Fibroblast of upper back skin (primary cell): ENCODE results near the gene ST3GAL2.

Experiments
- DNase-seq: peaks from one replicate; pipeline ENCODE4 v3.0.0-alpha.2; 2013

The ST3GAL2 gene, protein sequence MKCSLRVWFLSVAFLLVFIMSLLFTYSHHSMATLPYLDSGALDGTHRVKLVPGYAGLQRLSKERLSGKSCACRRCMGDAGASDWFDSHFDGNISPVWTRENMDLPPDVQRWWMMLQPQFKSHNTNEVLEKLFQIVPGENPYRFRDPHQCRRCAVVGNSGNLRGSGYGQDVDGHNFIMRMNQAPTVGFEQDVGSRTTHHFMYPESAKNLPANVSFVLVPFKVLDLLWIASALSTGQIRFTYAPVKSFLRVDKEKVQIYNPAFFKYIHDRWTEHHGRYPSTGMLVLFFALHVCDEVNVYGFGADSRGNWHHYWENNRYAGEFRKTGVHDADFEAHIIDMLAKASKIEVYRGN

DNA sequence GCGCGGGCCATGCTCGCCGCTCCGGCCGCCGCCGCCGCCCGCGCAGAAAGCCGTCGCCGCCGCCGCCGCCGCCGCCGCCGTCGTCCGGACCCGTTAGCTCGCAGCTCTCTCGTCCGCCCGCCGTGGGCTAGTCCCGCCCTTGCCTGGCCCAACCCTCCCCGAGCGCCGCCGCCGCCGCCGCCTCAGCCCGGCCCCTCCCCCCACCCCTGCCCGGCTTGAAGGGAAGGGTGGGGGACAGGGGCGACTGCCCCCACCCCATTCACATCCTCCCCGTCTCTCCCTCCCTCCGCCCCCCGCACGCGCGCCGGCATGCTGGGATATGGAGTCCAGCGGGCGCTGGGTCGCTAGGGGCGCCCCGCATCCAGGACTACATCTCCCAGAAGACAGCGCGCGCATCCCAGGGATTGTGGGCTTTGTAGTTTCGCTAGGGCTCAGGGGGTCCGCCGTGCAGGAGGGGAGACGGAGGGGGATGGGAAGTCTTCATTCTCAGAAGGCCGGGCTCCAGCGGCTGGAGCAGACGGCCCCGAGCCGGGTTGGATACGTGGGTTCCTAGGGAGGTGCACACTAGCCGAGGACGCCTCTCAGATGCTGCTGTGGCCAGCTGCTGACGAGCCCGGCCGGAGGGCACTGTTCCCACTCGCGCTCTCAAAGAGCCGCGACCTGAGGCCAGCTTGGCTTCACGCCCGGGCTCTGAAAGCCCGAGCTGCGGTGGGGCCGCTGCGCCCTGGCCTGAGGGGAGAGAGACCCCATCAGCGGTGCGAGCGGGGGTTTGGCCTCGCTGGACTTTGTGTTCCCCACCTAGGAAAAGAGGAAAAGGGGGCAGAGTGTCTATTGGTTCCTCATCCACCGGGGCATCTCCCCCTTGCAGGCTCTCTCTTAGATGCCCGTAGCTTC is at the start of gene ST3GAL2:
Gene ST3GAL2, minus strand, starts transcription at position 132 of the 894 bp plus-strand sequence. CDS start 40,570 bp downstream, outside the sequence.
- peak; percentile 96 for DNase-seq

DNA sequence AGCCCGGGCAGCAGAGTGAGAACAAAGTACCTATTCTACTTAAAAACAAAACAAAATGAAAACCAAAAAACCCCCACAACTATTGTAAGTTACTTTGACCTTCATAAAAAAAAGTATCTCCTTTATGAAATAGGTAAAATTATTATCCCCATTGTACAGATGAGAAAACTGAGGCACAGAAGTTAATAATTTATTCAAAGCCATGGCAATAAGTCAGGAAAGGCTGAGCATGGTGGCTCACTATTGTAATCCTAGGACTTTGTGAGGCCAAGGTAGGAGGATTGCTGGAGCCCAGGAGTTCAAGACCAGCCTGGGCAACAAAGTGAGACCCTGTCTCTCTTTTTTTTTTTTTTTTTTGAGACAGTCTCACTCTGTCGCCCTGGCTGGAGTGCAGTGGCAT is 46.0 kb upstream of the ST3GAL2 start:
- DNase-seq: no peak

GRCh38 chr16:70483426-70483825 is 44.5 kb upstream of the ST3GAL2 start:
- DNase-seq: no peak

DNA sequence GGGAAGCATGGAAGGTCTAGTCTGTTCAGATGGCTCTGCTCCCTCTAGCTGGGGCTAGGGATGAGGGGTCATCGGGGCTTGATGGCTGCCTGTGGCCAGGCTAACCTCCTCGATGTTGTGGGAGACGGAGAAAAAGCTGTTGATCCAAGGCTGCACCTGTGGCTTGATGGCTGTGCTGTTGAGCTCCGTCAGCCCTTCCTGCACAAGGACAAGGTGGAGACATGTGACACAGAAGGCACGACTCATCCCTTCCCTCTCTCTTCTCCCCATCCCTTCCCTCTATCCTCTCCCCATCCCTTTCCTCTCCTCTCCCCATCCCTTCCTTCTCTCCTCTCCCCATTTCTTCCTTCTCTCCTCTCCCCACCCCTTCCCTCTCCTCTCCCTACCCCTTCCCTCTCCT is 43.7 kb upstream of the ST3GAL2 start:
- no peak for DNase-seq

GRCh38 chr16:70481929-70482536 is 43.1 kb upstream of the ST3GAL2 start:
- DNase-seq: no peak

DNA sequence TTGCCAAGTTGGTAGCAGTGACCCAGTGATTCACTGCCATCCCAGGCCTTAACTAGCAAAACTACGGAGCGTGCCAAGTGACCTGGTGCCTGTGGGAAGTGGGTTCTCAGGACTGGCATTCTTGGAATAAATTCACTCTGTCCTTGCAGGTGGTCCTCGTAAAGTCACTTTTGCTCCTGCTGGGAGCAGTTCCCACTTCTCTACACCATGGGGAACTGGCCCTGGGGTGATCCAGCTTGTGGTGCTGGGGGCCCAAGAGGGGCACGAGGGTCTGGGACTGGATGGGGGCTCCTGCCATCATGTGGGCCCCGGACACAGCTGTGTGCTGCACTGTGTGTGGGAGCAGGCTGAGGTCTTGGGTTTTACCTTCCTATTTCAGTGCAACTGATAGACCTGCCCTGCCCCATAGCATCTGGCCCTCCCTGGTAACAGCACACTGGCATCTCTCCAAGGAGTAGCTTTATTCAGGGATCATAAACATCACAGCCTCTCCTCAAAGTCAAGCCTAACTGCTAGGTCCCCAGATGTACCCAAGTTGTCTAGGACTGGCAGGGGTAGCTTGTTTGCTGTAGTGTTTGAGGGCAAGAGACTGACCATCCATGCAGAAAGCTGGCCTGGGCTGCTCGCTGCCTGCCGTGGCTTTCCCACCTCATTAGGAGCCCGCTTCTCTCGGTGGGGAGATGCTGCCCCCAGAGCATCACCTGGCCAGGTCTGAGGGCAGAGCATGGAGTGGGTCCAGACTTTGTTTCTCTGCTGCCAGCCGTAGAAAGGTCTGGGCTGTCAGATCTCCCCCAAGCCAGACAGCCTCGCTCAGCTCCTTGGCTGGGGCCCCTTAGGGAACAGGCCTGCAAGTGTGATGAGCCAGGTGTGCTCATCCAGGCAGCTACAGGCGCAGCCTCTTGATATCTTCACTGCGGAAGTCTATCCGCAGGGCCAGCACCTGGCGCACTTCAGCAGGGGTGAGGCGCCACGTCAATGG is 41.5 kb upstream of the ST3GAL2 start:
- DNase-seq: no peak

DNA sequence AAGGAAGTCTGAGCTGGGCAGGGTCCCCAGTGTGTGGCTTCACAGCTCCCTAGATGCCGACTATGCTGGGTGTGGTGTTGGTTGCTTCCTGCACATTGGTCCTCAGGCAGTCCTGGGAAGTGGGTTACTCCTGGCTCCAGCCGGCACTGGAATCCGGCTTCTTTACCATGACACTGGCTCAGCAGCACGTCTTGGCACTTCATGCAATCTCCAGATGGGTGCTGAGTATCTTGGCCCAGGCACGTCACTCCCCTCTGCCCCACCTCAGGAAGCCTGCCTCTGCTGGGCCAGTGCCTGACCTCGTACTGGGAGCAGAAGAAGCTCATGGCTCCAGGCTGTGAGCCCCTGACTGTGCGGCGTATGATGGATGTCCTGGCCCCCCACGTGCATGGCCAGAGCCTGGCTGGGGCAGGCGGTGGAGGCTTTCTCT is 40.0 kb upstream of the ST3GAL2 start:
- no peak for DNase-seq

DNA sequence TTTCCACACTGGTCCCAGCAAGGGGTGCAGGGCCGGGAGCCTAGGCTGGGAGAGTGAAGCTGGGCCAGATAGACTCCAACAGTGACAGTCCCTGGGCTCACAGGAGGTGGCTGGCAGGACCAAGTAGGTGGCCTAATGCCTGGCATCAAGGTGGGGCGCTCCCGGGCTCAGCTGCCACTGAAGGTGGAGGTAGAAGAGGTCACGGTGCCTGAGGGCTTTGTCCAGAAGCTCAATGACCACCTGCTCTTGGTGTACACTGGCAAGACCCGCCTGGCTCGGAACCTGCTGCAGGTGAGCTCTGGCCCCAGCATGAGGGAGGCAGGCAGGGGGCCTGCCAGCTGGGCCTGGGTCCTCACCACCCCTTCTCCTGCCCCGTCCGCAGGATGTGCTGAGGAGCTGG is 39.3 kb upstream of the ST3GAL2 start:
- DNase-seq: no peak

- peak; percentile 82 for DNase-seq
These were observed 37.5 kb upstream of the ST3GAL2 start for GRCh38 chr16:70476272-70477020.

DNA sequence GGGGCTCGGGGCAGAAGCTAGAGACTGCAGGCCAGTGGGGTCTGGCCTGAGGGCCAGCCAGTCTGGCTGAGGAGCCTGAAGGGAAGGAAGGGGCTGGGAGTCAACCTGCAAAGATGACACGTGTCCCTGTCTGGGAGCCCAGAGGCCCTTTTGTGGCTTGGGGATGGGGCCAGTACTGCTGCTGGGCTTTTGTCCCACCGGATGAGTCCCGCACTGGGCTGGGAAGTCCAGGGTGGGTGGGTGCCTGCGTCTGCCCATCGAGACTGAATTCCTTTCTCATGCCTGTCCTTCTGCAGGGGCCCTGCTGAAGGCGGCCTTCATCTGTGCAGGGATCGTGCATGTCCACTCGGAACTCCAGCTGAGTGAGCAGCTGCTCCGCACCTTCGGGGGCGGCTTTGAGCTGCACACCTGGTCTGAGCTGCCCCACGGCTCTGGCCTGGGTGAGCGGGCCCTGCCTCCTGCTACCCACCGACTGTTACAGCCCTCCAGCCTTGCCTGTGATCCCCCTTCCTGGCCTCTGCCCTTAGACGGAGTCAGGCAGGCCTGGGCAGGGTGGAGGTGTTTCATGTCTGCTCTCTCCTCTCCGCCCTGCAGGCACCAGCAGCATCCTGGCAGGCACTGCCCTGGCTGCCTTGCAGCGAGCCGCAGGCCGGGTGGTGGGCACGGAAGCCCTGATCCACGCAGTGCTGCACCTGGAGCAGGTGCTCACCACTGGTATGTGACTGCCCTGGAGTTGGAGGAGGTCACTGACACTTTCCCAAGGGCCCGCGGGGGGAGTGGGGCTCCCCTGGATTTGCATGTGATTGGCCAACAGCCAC is 36.4 kb upstream of the ST3GAL2 start:
- no peak for DNase-seq

GRCh38 chr16:70474320-70475053 is 35.6 kb upstream of the ST3GAL2 start:
- no peak for DNase-seq

DNA sequence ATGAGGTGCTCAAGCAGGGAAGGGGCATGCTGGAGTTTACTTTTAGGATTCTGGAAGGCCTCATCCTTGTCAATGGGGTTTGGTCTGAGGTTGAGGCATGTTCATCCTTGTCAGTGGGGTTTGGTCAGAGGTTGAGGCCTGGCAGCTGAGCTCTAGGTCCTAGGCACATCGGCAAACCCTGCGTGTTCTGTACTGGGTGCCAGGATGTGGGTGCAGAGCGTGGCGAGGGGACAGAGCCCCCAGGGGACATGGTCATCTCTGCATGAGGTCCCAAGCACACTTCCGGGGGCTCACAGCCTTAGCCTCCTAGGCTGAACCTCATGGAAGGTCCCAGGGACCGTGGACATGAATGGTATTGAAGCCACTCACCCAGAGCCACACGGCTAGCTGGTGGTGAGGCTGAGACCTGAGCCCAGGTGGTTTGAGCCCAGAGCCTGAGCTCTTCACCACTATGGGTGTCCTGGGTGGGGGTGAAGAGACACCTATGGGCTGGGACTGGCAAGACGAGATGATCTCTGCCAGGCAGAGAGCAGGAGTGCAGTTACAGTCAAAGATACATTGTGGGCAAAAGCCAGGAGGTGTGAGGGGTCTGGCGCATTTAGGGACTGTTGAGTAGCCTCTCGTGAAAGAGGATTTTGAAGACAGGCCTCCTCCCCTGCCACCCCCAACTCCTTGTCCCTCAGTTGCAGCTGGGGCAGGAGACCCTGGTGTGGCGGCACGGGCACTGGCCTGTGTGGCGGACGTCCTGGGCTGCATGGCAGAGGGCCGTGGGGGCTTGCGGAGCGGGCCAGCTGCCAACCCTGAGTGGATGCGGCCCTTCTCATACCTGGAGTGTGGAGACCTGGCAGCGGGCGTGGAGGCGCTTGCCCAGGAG is 34.8 kb upstream of the ST3GAL2 start:
- no peak for DNase-seq

- DNase-seq: no peak
These were observed 34.0 kb upstream of the ST3GAL2 start for GRCh38 chr16:70472786-70473433.

GRCh38 chr16:70470927-70471341 is 32.0 kb upstream of the ST3GAL2 start:
- peak; percentile 14 for DNase-seq

- DNase-seq: no peak
These were observed 31.4 kb upstream of the ST3GAL2 start for GRCh38 chr16:70470141-70470926.

DNA sequence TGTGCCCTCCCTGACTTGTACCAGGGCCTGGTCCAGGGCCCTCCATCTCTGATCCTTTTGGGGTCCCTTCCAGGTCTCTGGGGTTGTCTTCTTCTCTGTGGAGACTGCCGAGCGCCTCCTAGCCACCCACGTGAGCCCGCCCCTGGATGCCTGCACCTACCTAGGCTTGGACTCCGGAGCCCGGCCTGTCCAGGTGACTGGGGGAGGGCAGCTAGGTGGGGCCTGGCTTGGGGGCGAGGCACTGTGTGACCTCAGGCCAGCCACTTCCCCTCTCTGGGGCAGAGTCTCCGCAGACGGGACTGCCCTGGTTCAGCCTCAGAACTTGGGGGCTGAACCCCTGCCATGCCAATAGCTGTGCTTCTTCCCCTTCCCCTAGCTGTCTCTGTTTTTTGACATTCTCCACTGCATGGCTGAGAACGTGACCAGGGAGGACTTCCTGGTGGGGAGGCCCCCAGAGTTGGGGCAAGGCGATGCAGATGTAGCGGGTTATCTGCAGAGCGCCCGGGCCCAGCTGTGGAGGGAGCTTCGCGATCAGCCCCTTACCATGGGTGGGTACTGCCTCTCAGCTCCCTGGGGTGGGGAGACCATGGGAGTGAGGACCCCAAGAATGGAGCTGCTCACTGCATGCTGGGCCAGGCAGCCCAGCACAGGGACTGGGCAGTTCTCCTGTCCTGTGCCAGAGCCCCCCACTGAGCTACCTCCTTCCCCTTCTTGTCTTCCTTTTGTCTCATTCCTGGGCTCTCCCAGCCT is 30.1 kb upstream of the ST3GAL2 start:
- DNase-seq: no peak

DNA sequence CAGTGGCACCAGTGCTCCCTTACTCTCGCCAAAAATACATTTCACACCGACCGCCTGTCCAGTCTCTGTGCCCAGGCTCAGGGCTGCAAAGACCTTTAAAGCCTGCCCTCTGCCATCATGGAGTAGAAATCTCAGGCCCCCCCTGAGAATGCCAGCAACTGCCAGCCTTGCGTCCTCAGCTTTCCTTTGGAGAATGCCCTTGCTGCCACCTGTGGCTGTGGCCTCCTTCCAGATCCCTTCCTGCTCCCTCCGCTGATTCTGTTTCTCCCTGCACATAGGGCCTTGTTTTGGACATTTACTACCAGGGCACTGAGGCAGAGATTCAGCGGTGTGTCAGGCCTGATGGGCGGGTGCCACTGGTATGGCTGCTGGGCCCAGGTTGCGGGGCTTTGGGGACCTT is 28.7 kb upstream of the ST3GAL2 start:
- no peak for DNase-seq
